ENCODE results near the gene CRABP2.

DNA sequence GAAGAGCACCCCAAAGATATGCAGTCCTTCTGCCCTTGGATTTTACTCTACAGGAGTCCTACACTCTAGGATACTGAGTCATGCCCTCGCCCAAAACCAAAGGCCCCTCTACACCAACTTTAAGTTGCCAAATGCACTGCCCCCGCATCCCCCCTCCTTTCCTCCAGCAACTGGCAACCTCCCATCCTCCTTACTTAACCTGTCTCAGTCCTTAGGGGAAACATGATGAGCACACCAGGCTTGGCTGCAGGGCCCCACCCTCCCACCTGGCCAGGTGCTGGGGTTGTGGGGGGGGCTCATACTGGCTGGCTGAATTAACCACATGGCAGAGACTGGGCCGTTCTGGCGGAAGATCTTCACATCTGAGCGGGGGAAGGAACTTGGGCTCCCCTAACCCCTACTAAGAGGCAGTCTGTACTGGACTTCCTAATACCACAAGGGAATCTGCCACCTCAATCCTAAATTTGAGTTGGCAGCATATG is 44.8 kb upstream of the CRABP2 start:
- TF ChIP-seq POLR2AphosphoS5 (IDR thresholded peaks at IDR 0.05) (no peak), CTCF (IDR thresholded peaks at IDR 0.05 in 8 of 11, conservative IDR thresholded peaks at IDR 0.05 in 3 of 11) (no peak), POLR2A (IDR thresholded peaks at IDR 0.05) (no peak)
